ENCODE results near the gene IKBKE.

IKBKE gene

GRCh38 chr1:206526064-206526911, 56.0 kb downstream of the IKBKE start (continued):
- no peak for TF ChIP-seq ZNF449 (tag by site-specific recombination; IDR thresholded peaks at IDR 0.05)
- TF ChIP-seq WT1 (tag by site-specific recombination; IDR thresholded peaks at IDR 0.05) = no peak
- no peak for TF ChIP-seq OSR2 (tag by site-specific recombination; IDR thresholded peaks at IDR 0.05)
- TF ChIP-seq KLF17 (tag by site-specific recombination; IDR thresholded peaks at IDR 0.05) = no peak
- no peak for TF ChIP-seq TRIM28 (IDR thresholded peaks at IDR 0.05; ENCODE audit: borderline replicate concordance, low read length)
- no peak for TF ChIP-seq MYNN (tag by site-specific recombination; IDR thresholded peaks at IDR 0.05; ENCODE audit: borderline replicate concordance)
- TF ChIP-seq ZNF362 (tag by site-specific recombination; IDR thresholded peaks at IDR 0.05) = no peak
- TF ChIP-seq ZNF544 (tag by site-specific recombination; IDR thresholded peaks at IDR 0.05) = no peak
- no peak for TF ChIP-seq ZNF114 (tag by site-specific recombination; IDR thresholded peaks at IDR 0.05)

GRCh38 chr1:206529425-206529824, 59.1 kb downstream of the IKBKE start:
- no peak overlapping the region for H3K4me3 ChIP-seq (ENCODE audit: low read depth, low read length)
- no peaks in the 10 kb centered on the region for H3K9me3 ChIP-seq (ENCODE audit: control insufficient read depth, insufficient read depth, low read depth, low read length)
- no peaks in the 10 kb centered on the region for H3K36me3 ChIP-seq (ENCODE audit: control insufficient read depth in 2 of 2, insufficient read depth in 1 of 2, low read length in 2 of 2)
- H3K27ac ChIP-seq (ENCODE audit: extremely low read depth, low read depth, low read length) = no peak overlapping the region
- POLR2A ChIA-PET = no interaction called here
- no peak for TF ChIP-seq ZNF221 (tag by site-specific recombination; IDR thresholded peaks at IDR 0.05; ENCODE audit: borderline replicate concordance)
- TF ChIP-seq ZNF23 (tag by site-specific recombination; IDR thresholded peaks at IDR 0.05; ENCODE audit: borderline replicate concordance) = no peak
- TF ChIP-seq ZFP3 (tag by site-specific recombination; IDR thresholded peaks at IDR 0.05; ENCODE audit: low read depth) = no peak
- no peak for TF ChIP-seq ZSCAN30 (tag by site-specific recombination; IDR thresholded peaks at IDR 0.05)
- no peak for TF ChIP-seq KLF17 (tag by site-specific recombination; IDR thresholded peaks at IDR 0.05)
- TF ChIP-seq WT1 (tag by site-specific recombination; IDR thresholded peaks at IDR 0.05) = no peak
- TF ChIP-seq SP3 (tag by site-specific recombination; IDR thresholded peaks at IDR 0.05) = no peak
- CTCF ChIA-PET = interaction anchor here (0.5 to 0.8 kb wide), 3 partner anchors 15 to 130 kb away, joined by 3 to 4 read pairs (median 3); no protein-coding TSS in a partner anchor
- H3K4me1 ChIP-seq (ENCODE audit: control insufficient read depth, insufficient read depth, low read length) = no peaks in the 10 kb centered on the region

- POLR2A ChIA-PET = no interaction called here
- Histone ChIP-seq H3K4me1 (ENCODE audit: control insufficient read depth, insufficient read depth, low read length) (no peaks in the 10 kb centered on the region), H3K9me3 (ENCODE audit: control insufficient read depth, insufficient read depth, low read depth, low read length) (no peaks in the 10 kb centered on the region), H3K27ac (ENCODE audit: extremely low read depth, low read depth, low read length) (no peak overlapping the region), H3K4me3 (ENCODE audit: low read depth, low read length) (no peak overlapping the region), H3K36me3 (ENCODE audit: control insufficient read depth in 2 of 2, insufficient read depth in 1 of 2, low read length in 2 of 2) (no peaks in the 10 kb centered on the region)
- CTCF ChIA-PET = interaction anchor here (0.5 to 1.3 kb wide), 4 partner anchors 13 to 746 kb away, joined by 3 to 8 read pairs (median 4); no protein-coding TSS in a partner anchor
- TF ChIP-seq ZBTB7A (tag by site-specific recombination; IDR thresholded peaks at IDR 0.05; ENCODE audit: low read depth) (no peak), ZBTB21 (tag by site-specific recombination; IDR thresholded peaks at IDR 0.05) (no peak), ZNF324 (tag by site-specific recombination; IDR thresholded peaks at IDR 0.05) (no peak), YY1 (tag by site-specific recombination; IDR thresholded peaks at IDR 0.05) (no peak), ZNF660 (tag by site-specific recombination; IDR thresholded peaks at IDR 0.05) (no peak), ZNF10 (tag by site-specific recombination; IDR thresholded peaks at IDR 0.05) (no peak), SP3 (tag by site-specific recombination; IDR thresholded peaks at IDR 0.05) (no peak), GFI1B (tag by site-specific recombination; IDR thresholded peaks at IDR 0.05) (no peak), INSM2 (tag by site-specific recombination; IDR thresholded peaks at IDR 0.05) (no peak), ZNF16 (tag by site-specific recombination; IDR thresholded peaks at IDR 0.05; ENCODE audit: low read depth) (no peak), ZNF670 (tag by site-specific recombination; IDR thresholded peaks at IDR 0.05; ENCODE audit: low read depth) (no peak), ZNF549 (tag by site-specific recombination; IDR thresholded peaks at IDR 0.05) (no peak)
Measured at GRCh38 chr1:206532368-206532767, 62.1 kb downstream of the IKBKE start.
